ENCODE measurements around the gene GLCCI1. TPM values are rescaled to one million over a fixed set of nuclear protein-coding genes. Genes with fewer than 3 reads are reported as not detected.

Gene GLCCI1
- total RNA-seq, 2 donors from 2014 or later: 3.9 to 4.2 TPM

GRCh38 chr7:7959979-7960670 is 8.5 kb upstream of the GLCCI1 start:
- DNase-seq (ENCODE audit: low spot score): no peak
- intact Hi-C loops (cut with DNase I): no loop called here

GRCh38 chr7:7962851-7963250 is 5.7 kb upstream of the GLCCI1 start:
- no peak for DNase-seq (ENCODE audit: low spot score)
- intact Hi-C loops (cut with DNase I): no loop called here

GRCh38 chr7:7964250-7964649 is 4.3 kb upstream of the GLCCI1 start:
- DNase-seq (ENCODE audit: low spot score): no peak
- intact Hi-C loops (cut with DNase I): no loop called here

GRCh38 chr7:7964691-7965090 is 3.9 kb upstream of the GLCCI1 start:
- no peak for DNase-seq (ENCODE audit: low spot score)

GRCh38 chr7:7965301-7965700 is 3.3 kb upstream of the GLCCI1 start:
- DNase-seq (ENCODE audit: low spot score): no peak
- intact Hi-C loops (cut with DNase I): no loop called here

More at GRCh38 chr7:7964691-7965090, 3.9 kb upstream of the GLCCI1 start:
- intact Hi-C loops (cut with DNase I): no loop called here

GRCh38 chr7:7966141-7966734 is 2.4 kb upstream of the GLCCI1 start:
- intact Hi-C loops (cut with DNase I): no loop called here
- DNase-seq (ENCODE audit: low spot score): no peak

GRCh38 chr7:7967886-7968543 is 581 bp upstream of the GLCCI1 start:
- no peak for DNase-seq (ENCODE audit: low spot score)
- intact Hi-C loops (cut with DNase I): no loop called here

- peak; percentile 85 for DNase-seq (ENCODE audit: low spot score)
- intact Hi-C loops (cut with DNase I): no loop called here
Observed at GRCh38 chr7:7969306-7970236, 975 bp downstream of the GLCCI1 start.

- intact Hi-C loops (cut with DNase I): no loop called here
- no peak for DNase-seq (ENCODE audit: low spot score)
Observed at GRCh38 chr7:7970237-7970530, 1.6 kb downstream of the GLCCI1 start.

- intact Hi-C loops (cut with DNase I): no loop called here
- no peak for DNase-seq (ENCODE audit: low spot score)
Observed at GRCh38 chr7:7970531-7971307, 2.1 kb downstream of the GLCCI1 start.

GRCh38 chr7:7971308-7972040 is 2.9 kb downstream of the GLCCI1 start:
- DNase-seq (ENCODE audit: low spot score): no peak
- intact Hi-C loops (cut with DNase I): no loop called here

GRCh38 chr7:7972128-7972527 is 3.5 kb downstream of the GLCCI1 start:
- DNase-seq (ENCODE audit: low spot score): no peak
- intact Hi-C loops (cut with DNase I): no loop called here

- intact Hi-C loops (cut with DNase I): no loop called here
- no peak for DNase-seq (ENCODE audit: low spot score)
Observed at GRCh38 chr7:7972922-7973594, 4.5 kb downstream of the GLCCI1 start.

GRCh38 chr7:7976677-7977076 is 8.1 kb downstream of the GLCCI1 start:
- intact Hi-C loops (cut with DNase I): no loop called here
- DNase-seq (ENCODE audit: low spot score): no peak

- no peak for DNase-seq (ENCODE audit: low spot score)
- intact Hi-C loops (cut with DNase I): no loop called here
Observed at GRCh38 chr7:7977774-7978173, 9.2 kb downstream of the GLCCI1 start.

GRCh38 chr7:7978860-7979259 is 10.3 kb downstream of the GLCCI1 start:
- intact Hi-C loops (cut with DNase I): no loop called here
- no peak for DNase-seq (ENCODE audit: low spot score)

- intact Hi-C loops (cut with DNase I): no loop called here
- no peak for DNase-seq (ENCODE audit: low spot score)
Observed at GRCh38 chr7:7979558-7979957, 11.0 kb downstream of the GLCCI1 start.

- intact Hi-C loops (cut with DNase I): no loop called here
- no peak for DNase-seq (ENCODE audit: low spot score)
Observed at GRCh38 chr7:7980134-7980533, 11.5 kb downstream of the GLCCI1 start.

All from posterior vena cava (tissue), 2 donors.